ENCODE results near the gene KIFAP3.
"Not testable (repeated sequence)": the region's sequence is repeated elsewhere in the genome, so short reads cannot be mapped to it uniquely, and the experiment has no call there.

The KIFAP3 gene

DNA sequence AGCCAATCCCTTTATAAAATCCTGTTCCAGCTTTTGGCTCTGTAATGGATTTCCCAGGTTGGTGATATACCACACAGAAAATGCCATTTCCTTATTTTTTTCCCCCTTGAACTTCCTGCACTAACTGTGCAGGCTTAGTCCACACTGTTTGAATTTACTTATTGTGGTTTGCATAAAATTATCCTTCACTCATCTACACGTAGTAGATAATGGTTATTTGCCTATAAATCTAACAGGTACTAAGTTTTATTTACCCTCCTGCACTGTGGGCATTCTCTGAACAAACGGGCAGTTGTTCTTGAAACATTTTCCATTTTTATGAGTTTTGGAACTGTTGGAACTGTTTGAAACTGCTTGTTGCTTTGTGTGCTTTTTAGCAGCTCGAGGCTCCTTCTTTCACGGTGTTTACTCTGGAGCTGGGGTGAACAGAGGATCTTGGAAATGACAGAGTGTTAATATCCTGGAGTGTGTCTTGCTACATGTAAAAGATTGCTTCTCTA, 23.0 kb upstream of the KIFAP3 start:
- Histone ChIP-seq H3K9me3 (ENCODE audit: control insufficient read depth, insufficient read depth, low read length) (no peaks in the 10 kb centered on the region), H3K4me1 (ENCODE audit: control insufficient read depth, low read length) (peaks cover 15% of the 10 kb centered on the region), H4K20me1 (ENCODE audit: control insufficient read depth, insufficient read depth, low read depth, low read length) (no peaks in the 10 kb centered on the region), H3K27ac (ENCODE audit: low read depth, low read length) (no peak overlapping the region), H3K4me2 (ENCODE audit: low read length) (peak overlapping the region; percentile 45), H3K27me3 (ENCODE audit: control insufficient read depth, low read length) (peaks cover 2% of the 10 kb centered on the region; the same call in 1 of the 2 replicates), H3K79me2 (ENCODE audit: control insufficient read depth, low read length) (no peaks in the 10 kb centered on the region), H3K4me3 (ENCODE audit: low read length) (peak overlapping the region; percentile 8; the same call in 1 of the 2 replicates), H3F3A (ENCODE audit: control insufficient read depth, insufficient read depth) (no peaks in the 10 kb centered on the region), H3K9me2 (replicated peaks; ENCODE audit: control insufficient read depth, low read length) (no peaks in the 10 kb centered on the region), H3K36me3 (ENCODE audit: control insufficient read depth, low read length) (no peaks in the 10 kb centered on the region)
- TF ChIP-seq EZH2phosphoT487 (IDR thresholded peaks at IDR 0.05; ENCODE audit: borderline replicate concordance, low read length), result no peak
- TF ChIP-seq, protein P1, sequence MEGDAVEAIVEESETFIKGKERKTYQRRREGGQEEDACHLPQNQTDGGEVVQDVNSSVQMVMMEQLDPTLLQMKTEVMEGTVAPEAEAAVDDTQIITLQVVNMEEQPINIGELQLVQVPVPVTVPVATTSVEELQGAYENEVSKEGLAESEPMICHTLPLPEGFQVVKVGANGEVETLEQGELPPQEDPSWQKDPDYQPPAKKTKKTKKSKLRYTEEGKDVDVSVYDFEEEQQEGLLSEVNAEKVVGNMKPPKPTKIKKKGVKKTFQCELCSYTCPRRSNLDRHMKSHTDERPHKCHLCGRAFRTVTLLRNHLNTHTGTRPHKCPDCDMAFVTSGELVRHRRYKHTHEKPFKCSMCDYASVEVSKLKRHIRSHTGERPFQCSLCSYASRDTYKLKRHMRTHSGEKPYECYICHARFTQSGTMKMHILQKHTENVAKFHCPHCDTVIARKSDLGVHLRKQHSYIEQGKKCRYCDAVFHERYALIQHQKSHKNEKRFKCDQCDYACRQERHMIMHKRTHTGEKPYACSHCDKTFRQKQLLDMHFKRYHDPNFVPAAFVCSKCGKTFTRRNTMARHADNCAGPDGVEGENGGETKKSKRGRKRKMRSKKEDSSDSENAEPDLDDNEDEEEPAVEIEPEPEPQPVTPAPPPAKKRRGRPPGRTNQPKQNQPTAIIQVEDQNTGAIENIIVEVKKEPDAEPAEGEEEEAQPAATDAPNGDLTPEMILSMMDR (IDR thresholded peaks at IDR 0.05; ENCODE audit: low read depth, low read length, poor library complexity, severe bottlenecking), result no peak

DNA sequence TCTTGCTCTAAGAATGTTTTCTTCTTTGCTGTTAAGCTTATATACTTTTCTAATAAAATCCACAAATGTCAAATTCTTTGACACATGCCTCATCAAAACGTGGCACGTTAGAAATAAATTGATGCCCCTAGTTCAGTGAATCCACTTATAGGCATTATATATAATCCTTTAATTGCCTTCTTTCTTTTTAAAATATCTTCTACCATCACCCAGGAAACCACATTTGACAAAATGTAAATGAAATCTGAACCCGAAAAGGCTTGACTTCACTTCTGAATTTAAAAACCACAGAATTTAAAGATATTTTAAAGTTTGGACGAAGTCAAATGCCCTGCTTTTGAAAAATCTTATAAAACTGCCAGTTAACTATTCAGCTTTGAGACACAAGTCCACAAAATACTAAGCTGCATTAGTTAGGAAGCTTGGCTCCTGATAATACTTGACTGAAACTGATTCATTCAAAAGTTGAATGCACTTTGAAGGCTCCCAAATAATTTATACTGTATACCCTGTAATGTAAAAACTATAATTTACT, 22.4 kb upstream of the KIFAP3 start:
- H3K27me3 ChIP-seq (ENCODE audit: control insufficient read depth, low read length), result peaks cover 2% of the 10 kb centered on the region; the same call in 1 of the 2 replicates
- no peak overlapping the region for H3K27ac ChIP-seq (ENCODE audit: low read depth, low read length)
- TF ChIP-seq EZH2phosphoT487 (IDR thresholded peaks at IDR 0.05; ENCODE audit: borderline replicate concordance, low read length), result no peak
- TF ChIP-seq, protein P1 (IDR thresholded peaks at IDR 0.05; ENCODE audit: low read depth, low read length, poor library complexity, severe bottlenecking), result no peak
- H4K20me1 ChIP-seq (ENCODE audit: control insufficient read depth, insufficient read depth, low read depth, low read length), result no peaks in the 10 kb centered on the region
- no peaks in the 10 kb centered on the region for H3K9me2 ChIP-seq (replicated peaks; ENCODE audit: control insufficient read depth, low read length)
- H3K36me3 ChIP-seq (ENCODE audit: control insufficient read depth, low read length), result no peaks in the 10 kb centered on the region
- H3K9me3 ChIP-seq (ENCODE audit: control insufficient read depth, insufficient read depth, low read length), result no peaks in the 10 kb centered on the region
- H3K79me2 ChIP-seq (ENCODE audit: control insufficient read depth, low read length), result no peaks in the 10 kb centered on the region
- H3K4me3 ChIP-seq (ENCODE audit: low read length), result no peak overlapping the region
- peaks cover 15% of the 10 kb centered on the region for H3K4me1 ChIP-seq (ENCODE audit: control insufficient read depth, low read length)
- H3F3A ChIP-seq (ENCODE audit: control insufficient read depth, insufficient read depth), result no peaks in the 10 kb centered on the region
- H3K4me2 ChIP-seq (ENCODE audit: low read length), result no peak overlapping the region; the same call in 1 of the 2 replicates

DNA sequence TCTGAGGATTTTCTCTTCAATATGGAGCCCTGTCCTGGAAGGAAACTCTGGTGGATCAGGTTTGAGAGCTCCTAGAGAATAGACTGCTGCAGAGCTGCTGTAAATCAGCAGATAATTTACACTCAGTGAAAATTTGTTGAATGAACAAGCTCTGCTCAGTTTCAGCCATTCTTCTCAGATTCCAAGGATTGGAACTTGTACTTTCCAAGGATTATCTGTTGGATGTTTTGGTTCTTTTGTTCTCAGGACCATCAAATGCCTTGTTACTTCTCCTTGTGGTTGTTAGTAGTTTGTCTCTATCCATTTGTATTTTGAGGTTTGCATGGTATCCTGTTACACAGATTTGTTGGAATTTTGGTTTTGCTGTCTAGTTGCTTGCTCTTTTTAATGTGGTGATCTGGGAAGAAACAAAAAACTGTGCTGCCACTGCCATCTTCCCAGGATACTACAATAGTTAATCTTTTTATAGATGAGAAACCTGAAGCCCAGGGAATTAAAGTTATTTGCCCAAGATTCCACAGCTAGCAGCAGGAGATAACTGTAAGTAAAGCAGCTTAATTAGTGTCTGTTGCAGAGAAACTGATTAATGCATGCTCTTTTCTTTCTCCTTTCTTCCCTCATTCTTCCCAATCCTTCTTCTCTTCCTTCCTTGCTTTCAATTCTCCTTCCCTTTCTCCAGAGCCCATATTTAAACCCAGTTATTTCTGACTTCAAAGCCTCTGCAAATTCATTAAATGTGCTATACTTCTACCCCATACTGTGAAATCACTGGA, 21.7 kb upstream of the KIFAP3 start:
- Histone ChIP-seq H3K9me2 (replicated peaks; ENCODE audit: control insufficient read depth, low read length) (no peaks in the 10 kb centered on the region), H3K36me3 (ENCODE audit: control insufficient read depth, low read length) (no peaks in the 10 kb centered on the region), H3K79me2 (ENCODE audit: control insufficient read depth, low read length) (no peaks in the 10 kb centered on the region), H3K27me3 (ENCODE audit: control insufficient read depth, low read length) (no peaks in the 10 kb centered on the region), H3K9me3 (ENCODE audit: control insufficient read depth, insufficient read depth, low read length) (no peaks in the 10 kb centered on the region), H4K20me1 (ENCODE audit: control insufficient read depth, insufficient read depth, low read depth, low read length) (no peaks in the 10 kb centered on the region), H3K4me3 (ENCODE audit: low read length) (no peak overlapping the region), H3F3A (ENCODE audit: control insufficient read depth, insufficient read depth) (no peaks in the 10 kb centered on the region), H3K27ac (ENCODE audit: low read depth, low read length) (no peak overlapping the region), H3K4me2 (ENCODE audit: low read length) (no peak overlapping the region), H3K4me1 (ENCODE audit: control insufficient read depth, low read length) (peaks cover 15% of the 10 kb centered on the region)
- TF ChIP-seq EZH2phosphoT487 (IDR thresholded peaks at IDR 0.05; ENCODE audit: borderline replicate concordance, low read length), result no peak
- TF ChIP-seq, protein P1 (IDR thresholded peaks at IDR 0.05; ENCODE audit: low read depth, low read length, poor library complexity, severe bottlenecking), result no peak

DNA sequence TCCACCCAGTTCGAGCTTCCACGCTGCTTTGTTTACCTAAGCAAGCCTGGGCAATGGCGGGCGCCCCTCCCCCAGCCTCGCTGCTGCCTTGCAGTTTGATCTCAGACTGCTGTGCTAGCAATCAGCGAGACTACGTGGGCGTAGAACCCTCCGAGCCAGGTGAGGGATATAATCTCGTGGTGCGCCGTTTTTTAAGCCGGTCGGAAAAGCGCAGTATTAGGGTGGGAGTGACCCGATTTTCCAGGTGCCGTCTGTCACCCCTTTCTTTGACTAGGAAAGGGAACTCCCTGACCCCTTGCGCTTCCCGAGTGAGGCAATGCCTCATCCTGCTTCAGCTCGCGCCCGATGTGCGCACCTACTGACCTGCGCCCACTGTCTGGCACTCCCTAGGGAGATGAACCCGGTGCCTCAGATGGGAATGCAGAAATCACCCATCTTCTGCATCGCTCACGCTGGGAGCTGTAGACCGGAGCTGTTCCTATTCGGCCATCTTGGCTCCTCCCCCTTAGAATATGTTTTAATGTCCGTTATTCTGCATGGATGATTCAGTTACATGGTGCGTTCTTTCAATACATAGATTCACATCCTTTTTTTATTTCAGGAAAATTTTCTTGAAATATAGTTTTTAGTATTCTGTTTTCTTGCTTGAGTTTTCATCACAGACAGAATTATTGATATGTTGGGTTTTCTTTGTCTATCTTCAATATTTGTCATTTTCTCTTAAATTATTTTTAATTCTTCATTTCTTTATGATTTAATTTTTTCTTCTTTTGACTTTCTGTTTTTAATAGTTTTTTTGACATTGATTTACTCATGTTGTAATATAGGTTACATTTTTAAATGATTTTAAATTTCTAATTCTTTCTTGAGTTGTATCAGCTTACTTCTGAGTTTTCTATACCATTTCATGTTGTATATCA, 20.5 kb upstream of the KIFAP3 start:
- H3K9me2 ChIP-seq (replicated peaks; ENCODE audit: control insufficient read depth, low read length); H3K36me3 ChIP-seq (ENCODE audit: control insufficient read depth, low read length); H3K79me2 ChIP-seq (ENCODE audit: control insufficient read depth, low read length); H3F3A ChIP-seq (ENCODE audit: control insufficient read depth, insufficient read depth); H3K9me3 ChIP-seq (ENCODE audit: control insufficient read depth, insufficient read depth, low read length); H4K20me1 ChIP-seq (ENCODE audit: control insufficient read depth, insufficient read depth, low read depth, low read length); H3K4me3 ChIP-seq (ENCODE audit: low read length); H3K27me3 ChIP-seq (ENCODE audit: control insufficient read depth, low read length); H3K4me2 ChIP-seq (ENCODE audit: low read length); H3K27ac ChIP-seq (ENCODE audit: low read depth, low read length): not testable (repeated sequence)
- peaks cover 15% of the 10 kb centered on the region for H3K4me1 ChIP-seq (ENCODE audit: control insufficient read depth, low read length)
